ENCODE results near the gene CMIP. TPM values are rescaled to one million over a fixed set of nuclear protein-coding genes. Genes with fewer than 3 reads are reported as not detected.

CMIP gene
- total and polyA plus RNA-seq, 7 donors: 11.0 to 60.3 (median 20.4) TPM

GRCh38 chr16:81551151-81551808 lies 106.7 kb downstream of the CMIP start:
- Histone ChIP-seq H3K36me3 (no peaks in the 10 kb centered on the region), H3K27me3 (no peaks in the 10 kb centered on the region), H3K9me3 (no peaks in the 10 kb centered on the region), H3K27ac (peak overlapping the region in 1 of 4 donors; percentile 32), H3K4me3 (no peak overlapping the region), H3K4me1 (peaks cover 0 to 37% (median 25%) of the 10 kb centered on the region in 4 donors)
- no peak for DNase-seq
- WGBS, 2 donors: 79 to 86% methylated on average over 6 of the region's 6 CpGs
- TF ChIP-seq, protein P1, sequence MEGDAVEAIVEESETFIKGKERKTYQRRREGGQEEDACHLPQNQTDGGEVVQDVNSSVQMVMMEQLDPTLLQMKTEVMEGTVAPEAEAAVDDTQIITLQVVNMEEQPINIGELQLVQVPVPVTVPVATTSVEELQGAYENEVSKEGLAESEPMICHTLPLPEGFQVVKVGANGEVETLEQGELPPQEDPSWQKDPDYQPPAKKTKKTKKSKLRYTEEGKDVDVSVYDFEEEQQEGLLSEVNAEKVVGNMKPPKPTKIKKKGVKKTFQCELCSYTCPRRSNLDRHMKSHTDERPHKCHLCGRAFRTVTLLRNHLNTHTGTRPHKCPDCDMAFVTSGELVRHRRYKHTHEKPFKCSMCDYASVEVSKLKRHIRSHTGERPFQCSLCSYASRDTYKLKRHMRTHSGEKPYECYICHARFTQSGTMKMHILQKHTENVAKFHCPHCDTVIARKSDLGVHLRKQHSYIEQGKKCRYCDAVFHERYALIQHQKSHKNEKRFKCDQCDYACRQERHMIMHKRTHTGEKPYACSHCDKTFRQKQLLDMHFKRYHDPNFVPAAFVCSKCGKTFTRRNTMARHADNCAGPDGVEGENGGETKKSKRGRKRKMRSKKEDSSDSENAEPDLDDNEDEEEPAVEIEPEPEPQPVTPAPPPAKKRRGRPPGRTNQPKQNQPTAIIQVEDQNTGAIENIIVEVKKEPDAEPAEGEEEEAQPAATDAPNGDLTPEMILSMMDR (IDR thresholded peaks at IDR 0.05): no peak
- TF ChIP-seq POLR2AphosphoS5 (IDR thresholded peaks at IDR 0.05): no peak
- TF ChIP-seq POLR2A (IDR thresholded peaks at IDR 0.05): no peak
- TF ChIP-seq EP300 (IDR thresholded peaks at IDR 0.05): no peak
- intact Hi-C loops (cut with DNase I): no loop called here

- no peaks in the 10 kb centered on the region for H3K9me3 ChIP-seq
- WGBS, 2 donors: 82 to 88% methylated on average over 11 of the region's 11 CpGs
- no peak overlapping the region for H3K4me3 ChIP-seq
- no peaks in the 10 kb centered on the region for H3K27me3 ChIP-seq
- DNase-seq: no peak
- no peak for TF ChIP-seq POLR2AphosphoS5 (IDR thresholded peaks at IDR 0.05)
- no peak for TF ChIP-seq EP300 (IDR thresholded peaks at IDR 0.05)
- TF ChIP-seq POLR2A (IDR thresholded peaks at IDR 0.05): no peak
- TF ChIP-seq, protein P1 (IDR thresholded peaks at IDR 0.05): no peak
- H3K27ac ChIP-seq: no peak overlapping the region
- intact Hi-C loops (cut with DNase I): no loop called here
- peaks cover 0 to 37% (median 25%) of the 10 kb centered on the region in 4 donors for H3K4me1 ChIP-seq
- no peaks in the 10 kb centered on the region for H3K36me3 ChIP-seq
These were observed 107.3 kb downstream of the CMIP start for GRCh38 chr16:81551821-81552304.

- Histone ChIP-seq H3K27me3 (no peaks in the 10 kb centered on the region), H3K36me3 (no peaks in the 10 kb centered on the region), H3K9me3 (no peaks in the 10 kb centered on the region), H3K27ac (peak overlapping the region; percentile 19 to 65 (median 62)), H3K4me3 (no peak overlapping the region), H3K4me1 (peaks cover 0 to 34% (median 24%) of the 10 kb centered on the region in 4 donors)
- intact Hi-C loops (cut with DNase I): no loop called here
- no peak for TF ChIP-seq EP300 (IDR thresholded peaks at IDR 0.05)
- no peak for TF ChIP-seq POLR2A (IDR thresholded peaks at IDR 0.05)
- TF ChIP-seq POLR2AphosphoS5 (IDR thresholded peaks at IDR 0.05): no peak
- TF ChIP-seq, protein P1 (IDR thresholded peaks at IDR 0.05): no peak
- DNase-seq: no peak
- 80% methylated on average over 1 of the region's 1 CpG for WGBS, 2 donors
These were observed 108.1 kb downstream of the CMIP start for GRCh38 chr16:81552743-81553079.

DNA sequence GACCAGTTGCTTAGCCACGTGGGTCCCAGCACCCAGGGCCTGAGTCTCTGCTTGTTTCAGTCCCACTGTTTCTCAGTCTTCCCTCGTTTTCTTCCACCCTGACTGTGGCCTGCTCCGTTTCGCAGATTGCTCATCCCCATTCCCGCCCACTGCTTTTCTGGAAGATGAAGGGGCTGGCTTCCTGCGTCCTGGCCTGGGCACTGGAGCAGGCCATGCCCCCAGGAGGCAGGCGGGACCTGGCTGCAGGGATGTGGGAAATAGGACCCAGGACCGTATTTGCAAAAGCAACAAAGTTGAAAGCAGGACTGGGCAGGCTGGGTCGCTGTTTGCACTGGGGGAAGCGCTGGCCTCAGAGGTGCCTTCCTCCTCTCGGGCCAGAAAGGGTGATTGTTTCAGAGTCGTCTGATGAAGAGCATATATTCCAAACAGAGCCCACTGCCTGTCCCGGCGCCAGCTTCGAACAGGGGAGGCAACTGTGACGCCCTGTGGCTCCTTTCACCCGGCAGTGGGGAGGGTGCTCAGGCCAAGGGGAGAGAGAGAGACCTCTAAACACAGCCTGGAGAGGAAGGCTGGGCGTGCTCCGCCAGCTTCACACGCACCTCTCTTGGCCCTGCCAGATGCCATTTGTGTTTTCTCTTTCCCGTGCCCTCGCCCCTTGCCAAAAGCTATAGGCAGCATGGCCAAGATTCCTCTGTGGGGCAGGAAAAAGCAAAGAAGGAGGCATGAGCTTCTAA lies 108.6 kb downstream of the CMIP start:
- Histone ChIP-seq H3K36me3 (no peaks in the 10 kb centered on the region), H3K27me3 (no peaks in the 10 kb centered on the region), H3K4me3 (no peak overlapping the region), H3K4me1 (peaks cover 0 to 38% (median 26%) of the 10 kb centered on the region in 4 donors), H3K27ac (peak overlapping the region; percentile 19 to 65 (median 62)), H3K9me3 (no peaks in the 10 kb centered on the region)
- DNase-seq: no peak
- 82 to 86% methylated on average over 22 of the region's 22 CpGs for WGBS, 2 donors
- intact Hi-C loops (cut with DNase I): no loop called here
- TF ChIP-seq POLR2A (IDR thresholded peaks at IDR 0.05) (no peak), POLR2AphosphoS5 (IDR thresholded peaks at IDR 0.05) (no peak), EP300 (IDR thresholded peaks at IDR 0.05) (no peak)
- TF ChIP-seq, protein P1 (IDR thresholded peaks at IDR 0.05): no peak

All from sigmoid colon (tissue), 7 donors.